SKM-1 (cell line): ENCODE data around the gene USP26.
"Not testable (repeated sequence)": the region's sequence is repeated elsewhere in the genome, so short reads cannot be mapped to it uniquely, and the experiment has no call there.

Source experiments
- DNase-seq: peaks from one replicate; lab custom pipeline; 2025; ENCODE audit not compliant: unreplicated experiment; lab: John Stamatoyannopoulos, UW

The USP26 gene, protein sequence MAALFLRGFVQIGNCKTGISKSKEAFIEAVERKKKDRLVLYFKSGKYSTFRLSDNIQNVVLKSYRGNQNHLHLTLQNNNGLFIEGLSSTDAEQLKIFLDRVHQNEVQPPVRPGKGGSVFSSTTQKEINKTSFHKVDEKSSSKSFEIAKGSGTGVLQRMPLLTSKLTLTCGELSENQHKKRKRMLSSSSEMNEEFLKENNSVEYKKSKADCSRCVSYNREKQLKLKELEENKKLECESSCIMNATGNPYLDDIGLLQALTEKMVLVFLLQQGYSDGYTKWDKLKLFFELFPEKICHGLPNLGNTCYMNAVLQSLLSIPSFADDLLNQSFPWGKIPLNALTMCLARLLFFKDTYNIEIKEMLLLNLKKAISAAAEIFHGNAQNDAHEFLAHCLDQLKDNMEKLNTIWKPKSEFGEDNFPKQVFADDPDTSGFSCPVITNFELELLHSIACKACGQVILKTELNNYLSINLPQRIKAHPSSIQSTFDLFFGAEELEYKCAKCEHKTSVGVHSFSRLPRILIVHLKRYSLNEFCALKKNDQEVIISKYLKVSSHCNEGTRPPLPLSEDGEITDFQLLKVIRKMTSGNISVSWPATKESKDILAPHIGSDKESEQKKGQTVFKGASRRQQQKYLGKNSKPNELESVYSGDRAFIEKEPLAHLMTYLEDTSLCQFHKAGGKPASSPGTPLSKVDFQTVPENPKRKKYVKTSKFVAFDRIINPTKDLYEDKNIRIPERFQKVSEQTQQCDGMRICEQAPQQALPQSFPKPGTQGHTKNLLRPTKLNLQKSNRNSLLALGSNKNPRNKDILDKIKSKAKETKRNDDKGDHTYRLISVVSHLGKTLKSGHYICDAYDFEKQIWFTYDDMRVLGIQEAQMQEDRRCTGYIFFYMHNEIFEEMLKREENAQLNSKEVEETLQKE

GRCh38 chrX:133097031-133097430 lies at the start of gene USP26:
TSS of gene USP26 (minus strand) at chrX:133097109. CDS start at chrX:133028220, 68,889 bp downstream.
- no peak for DNase-seq

GRCh38 chrX:133134282-133134681 lies 37.4 kb upstream of the USP26 start:
- no peak for DNase-seq

GRCh38 chrX:133120406-133120805 lies 23.5 kb upstream of the USP26 start:
- DNase-seq: no peak

- DNase-seq: no peak
Observed at GRCh38 chrX:133094098-133094731, 2.7 kb downstream of the USP26 start.

DNA sequence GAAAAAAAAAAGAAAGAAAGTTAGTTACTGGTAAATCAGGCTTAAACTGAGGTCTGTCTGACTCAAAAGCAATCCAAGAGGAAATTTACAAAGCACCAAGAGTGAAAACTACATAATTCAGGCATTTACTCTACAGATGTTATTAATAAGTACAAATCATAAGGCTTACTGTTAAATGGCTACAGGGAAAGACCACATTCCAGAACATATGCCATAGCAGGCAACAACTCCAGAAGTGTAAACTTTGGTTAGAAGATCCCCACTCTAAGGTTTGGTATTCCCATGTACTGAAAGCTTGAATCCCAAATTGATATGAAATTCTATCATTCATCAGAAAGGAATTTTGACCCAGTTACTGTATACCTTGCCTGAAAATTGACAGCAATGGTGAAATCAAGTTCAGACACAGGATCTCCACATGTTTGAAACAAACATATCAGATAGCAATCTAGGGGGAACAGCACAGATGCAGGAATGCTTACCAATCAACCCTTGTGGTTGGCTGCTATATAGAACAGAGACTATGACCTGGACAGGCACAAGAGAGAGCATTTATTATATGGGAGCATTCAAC lies 6.6 kb downstream of the USP26 start:
- no peak for DNase-seq

- DNase-seq: no peak
Observed at GRCh38 chrX:133089411-133089810, 7.5 kb downstream of the USP26 start.

DNA sequence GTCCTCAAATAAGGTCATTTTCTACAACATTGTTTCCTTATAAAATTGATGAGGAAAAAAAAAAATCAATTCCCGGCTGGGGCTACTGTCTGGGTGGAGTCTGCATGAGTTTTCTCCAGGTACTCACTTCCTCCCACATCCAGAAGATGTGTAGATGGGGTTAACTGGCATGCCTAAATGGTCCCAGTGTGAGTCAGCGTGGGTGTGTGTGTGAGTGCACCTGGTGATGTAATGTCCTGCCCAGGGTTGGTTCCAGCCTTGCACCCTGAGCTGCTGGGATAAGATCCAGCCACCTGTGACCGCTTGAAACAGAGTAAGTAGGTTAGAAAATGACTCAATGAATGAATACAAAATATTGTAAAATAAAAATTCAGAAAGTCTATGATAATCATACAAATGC lies 11.1 kb downstream of the USP26 start:
- DNase-seq: no peak

- DNase-seq: not testable (repeated sequence)
Observed at GRCh38 chrX:133085056-133085455, 11.9 kb downstream of the USP26 start.

DNA sequence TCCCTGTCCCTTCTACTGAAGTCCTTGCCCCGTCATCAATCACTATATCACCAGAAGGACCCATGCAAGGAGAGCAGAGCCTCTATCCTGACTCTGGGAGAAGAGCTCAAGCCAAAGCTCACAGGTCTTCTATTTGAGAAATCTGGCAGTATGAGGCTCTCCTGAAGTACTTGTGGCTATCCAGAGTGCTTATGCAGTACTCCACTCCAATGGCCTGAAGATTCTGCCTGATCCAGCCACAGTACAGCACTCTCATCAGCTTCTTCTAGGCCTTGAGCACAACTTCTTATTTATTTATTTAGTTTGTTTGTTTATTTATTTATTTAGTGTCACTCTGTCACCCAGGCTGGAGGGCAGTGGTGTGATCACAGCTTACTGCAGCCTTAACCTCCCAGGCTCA lies 13.0 kb downstream of the USP26 start:
- DNase-seq: no peak

DNA sequence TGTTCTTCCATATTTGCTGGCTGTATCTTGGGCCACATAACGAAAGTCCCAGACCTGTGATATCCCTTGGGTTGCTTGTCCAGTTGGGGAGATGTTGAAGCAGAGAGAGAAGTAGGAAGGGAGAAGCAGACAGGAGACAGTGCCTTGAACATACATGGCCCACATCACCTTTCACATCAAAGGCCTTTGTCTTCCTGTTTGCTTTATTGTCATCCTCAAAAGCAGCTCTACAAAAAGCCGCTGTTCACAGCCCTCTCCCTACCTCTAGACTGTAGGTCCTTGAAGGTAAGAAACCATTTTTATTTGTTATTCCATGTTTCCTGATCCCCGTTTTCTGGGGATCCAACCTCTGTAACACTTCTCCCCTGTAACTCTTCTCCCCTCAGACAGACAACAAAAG lies 14.9 kb downstream of the USP26 start:
- no peak for DNase-seq

- not testable (repeated sequence) for DNase-seq
Observed at GRCh38 chrX:133077856-133078255, 19.1 kb downstream of the USP26 start.

GRCh38 chrX:133072566-133072965 lies 24.3 kb downstream of the USP26 start:
- no peak for DNase-seq

DNA sequence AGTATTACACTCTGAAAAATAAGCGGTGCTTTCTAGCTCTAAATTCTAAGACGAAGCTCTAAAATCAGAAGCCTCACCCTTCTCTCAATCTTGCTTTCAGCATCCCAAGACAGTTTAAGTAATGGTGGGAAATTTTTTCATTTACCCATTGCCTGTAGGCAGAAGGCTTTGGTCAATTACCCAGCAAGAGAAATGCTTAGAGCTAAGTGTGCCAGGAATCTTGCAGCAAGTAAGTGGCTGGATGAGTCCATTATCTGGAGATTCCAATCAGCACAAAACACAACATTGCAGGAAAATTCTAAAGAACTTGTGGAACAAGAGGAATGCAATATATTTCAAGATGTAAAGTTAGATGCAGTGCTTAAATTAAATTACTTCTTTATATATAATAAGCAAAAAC lies 28.4 kb downstream of the USP26 start:
- no peak for DNase-seq

DNA sequence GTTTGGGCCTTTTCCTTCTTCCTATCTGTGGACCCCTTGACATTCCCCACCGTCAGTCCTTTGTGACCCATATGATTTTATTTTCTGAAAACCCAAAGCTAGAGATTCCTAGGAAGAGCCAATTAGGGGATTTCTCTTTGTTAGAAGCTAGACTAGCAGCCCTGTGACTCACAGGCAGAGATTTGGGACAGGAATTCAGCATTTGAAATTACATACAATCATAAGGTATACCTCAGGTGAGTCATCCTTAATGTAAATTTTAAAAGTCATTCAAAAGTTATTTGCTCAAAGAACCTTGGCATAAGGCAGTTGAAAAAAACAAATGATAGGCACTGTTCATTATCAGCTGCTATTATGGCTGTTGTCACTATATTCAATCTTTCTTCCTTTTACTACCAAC lies 40.6 kb downstream of the USP26 start:
- DNase-seq: no peak

DNA sequence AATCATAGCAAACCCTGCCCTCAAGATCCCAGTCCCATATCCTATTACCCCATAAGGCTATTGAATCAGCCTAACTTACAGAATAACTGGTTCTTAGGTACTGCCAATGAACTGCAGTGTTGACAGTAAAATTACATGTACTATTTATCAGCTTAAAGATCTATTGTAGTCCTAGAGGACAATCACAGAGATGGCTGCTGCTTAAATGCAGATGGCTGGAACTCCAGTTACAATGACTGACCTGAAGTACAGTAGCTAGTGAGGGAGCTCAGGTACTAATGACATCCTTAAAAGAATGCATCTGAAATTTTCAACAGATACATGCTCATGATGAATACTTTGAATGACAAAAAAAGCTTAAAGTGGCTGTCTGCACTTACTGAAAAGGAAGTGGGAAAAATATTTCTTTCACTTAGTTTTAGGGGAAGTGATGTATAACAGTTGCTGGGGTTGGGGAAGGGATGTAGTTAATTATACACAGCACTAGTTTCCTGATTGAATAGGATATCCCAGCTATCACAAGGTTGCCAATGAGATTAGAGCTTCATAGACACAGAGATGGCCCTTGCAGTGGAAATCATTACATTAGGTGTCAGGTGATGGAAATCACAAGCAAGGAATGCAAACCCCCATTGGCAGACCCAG lies 42.0 kb downstream of the USP26 start:
- DNase-seq: no peak

DNA sequence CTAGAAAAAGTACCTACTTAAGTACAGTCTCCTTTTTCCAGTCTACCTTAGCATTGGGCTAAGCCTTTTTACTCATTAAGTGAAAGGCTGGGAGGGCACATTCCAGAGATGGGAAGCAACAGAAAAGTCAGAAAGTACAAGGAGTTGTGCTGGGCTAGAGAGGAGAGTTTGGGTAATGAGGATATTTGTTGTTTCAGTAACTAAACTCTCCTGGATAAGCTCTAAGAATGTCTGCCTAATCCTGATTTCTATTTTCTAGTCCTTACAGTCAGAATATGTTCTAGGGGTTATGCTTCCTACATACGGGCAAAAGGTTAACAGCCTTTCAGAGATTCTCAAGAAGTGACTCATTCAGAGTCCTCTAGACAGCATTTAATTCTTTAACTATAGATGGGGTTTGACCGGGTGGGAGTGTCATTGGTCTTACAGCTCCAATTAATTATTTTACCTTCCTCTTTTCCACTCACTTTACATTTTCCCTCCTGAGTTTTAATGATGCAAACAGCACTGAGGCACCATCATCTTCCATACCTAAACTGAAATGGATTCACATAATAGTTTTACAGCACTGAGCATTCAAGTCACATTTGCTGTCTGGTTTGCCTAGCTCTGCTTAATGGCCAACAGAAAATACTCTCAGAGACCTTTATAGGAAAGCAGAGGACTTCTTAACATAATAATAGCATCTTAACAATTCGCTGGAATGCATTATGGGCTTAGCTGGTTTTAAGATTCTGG lies 42.9 kb downstream of the USP26 start:
- no peak for DNase-seq

DNA sequence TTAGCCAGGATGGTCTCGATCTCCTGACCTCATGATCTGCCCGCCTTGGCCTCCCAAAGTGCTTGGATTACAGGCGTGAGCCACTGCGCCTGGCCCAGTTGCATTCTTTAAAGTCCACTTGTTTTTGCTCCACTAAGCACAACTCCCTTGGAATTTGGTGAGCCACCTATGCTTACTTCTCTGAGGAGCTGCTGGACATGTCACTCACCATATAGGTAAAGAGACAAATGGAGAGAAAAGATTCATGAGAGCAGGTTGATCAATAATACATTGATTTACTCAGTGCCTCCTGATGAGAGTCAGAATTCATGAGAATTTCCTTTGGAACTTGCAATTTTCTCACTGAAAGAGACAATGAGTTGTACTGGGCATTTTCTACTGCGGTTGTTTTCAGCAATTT lies 48.2 kb downstream of the USP26 start:
- DNase-seq: no peak

DNA sequence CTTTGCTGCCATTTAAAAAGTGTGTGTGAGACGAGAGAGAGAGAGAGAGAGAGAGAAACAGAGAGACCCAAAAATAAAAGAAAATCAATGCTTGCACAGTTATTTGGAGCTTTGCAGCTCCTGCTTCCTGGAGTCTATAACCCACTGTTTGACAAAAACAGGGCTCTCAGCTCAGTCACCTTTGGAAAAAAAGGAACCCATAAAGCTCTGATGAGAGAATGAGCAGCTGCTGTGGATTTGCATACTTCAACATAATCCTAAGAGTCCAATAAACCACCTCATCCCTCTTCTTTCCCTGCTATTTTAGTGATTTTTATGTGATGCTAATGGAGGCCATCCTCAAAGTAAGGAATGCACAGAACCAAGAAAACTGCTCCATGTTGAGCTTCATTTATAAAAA lies 50.3 kb downstream of the USP26 start:
- DNase-seq: no peak

GRCh38 chrX:133045986-133046385 lies 50.9 kb downstream of the USP26 start:
- DNase-seq: no peak

- not testable (repeated sequence) for DNase-seq
Observed at GRCh38 chrX:133044145-133044786, 52.6 kb downstream of the USP26 start.
